H1 (cell line): ENCODE results near the gene ST8SIA4. TPM values are rescaled to one million over a fixed set of nuclear protein-coding genes. Genes with fewer than 3 reads are reported as not detected.

Experiments
- polyA plus RNA-seq, 7 experiments: library from polyadenylated mRNA; depleted of rRNA in 3 of 7; stranded (reverse) in 5 of 7; unstranded in 2 of 7; fragments of >200 nt in 5 of 7; fragments of 200-250 nt in 2 of 7; gene quantifications; 1 replicate in 5 of 7; 2 replicates in 1 of 7; 4 replicates in 1 of 7; pipeline versions ENCODE4 v1.2.1 to v1.2.3, GENCODE V29; 2011 to 2013; ENCODE audit warnings: missing spikeins in 2 of 7, mixed read lengths in 2 of 7
- total RNA-seq: library from RNA; stranded (reverse); fragmentation: NEBNext Ultra II Directional; extraction: Animal tissue kit (Norgen Biotek cat#: 25700); gene quantifications from 2 replicates; pipeline ENCODE4 v1.2.1, GENCODE V29; 2021
- TF ChIP-seq, protein P1 (sequence below): fragments of 300-600 bp; sonication (generic); IDR thresholded peaks from 2 replicates; pipeline ENCODE4 v1.7.1; 2012; ENCODE audit warnings: low read length, moderate library complexity, mild to moderate bottlenecking, inconsistent platforms; ENCODE audit not compliant: insufficient replicate concordance

ST8SIA4 gene
- total and polyA plus RNA-seq, 2 of the 8 experiments (the other 6 are each of a cell fraction or from before 2014, with no cell fraction given) = 0.08 to 0.50 TPM

DNA sequence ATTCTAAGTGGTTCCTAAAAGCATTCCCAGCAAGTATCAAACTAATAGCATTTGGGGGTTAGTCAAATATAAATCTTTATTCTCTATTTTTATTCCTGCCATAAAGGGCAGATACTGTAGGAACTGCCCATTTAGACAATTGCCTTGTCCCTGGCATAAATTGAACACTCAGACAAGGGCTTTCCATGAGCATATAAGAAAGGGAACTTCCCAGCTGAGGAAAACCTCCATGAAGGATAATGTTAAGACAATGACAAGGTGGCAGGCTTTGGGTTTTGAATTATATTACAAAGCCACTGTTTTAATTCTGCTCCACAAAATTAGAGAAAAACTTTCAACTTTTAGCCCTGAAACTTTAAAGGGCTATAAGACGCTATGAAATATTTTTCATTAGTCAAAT is 81.3 kb downstream of the ST8SIA4 start (continued):
- TF ChIP-seq, protein P1, sequence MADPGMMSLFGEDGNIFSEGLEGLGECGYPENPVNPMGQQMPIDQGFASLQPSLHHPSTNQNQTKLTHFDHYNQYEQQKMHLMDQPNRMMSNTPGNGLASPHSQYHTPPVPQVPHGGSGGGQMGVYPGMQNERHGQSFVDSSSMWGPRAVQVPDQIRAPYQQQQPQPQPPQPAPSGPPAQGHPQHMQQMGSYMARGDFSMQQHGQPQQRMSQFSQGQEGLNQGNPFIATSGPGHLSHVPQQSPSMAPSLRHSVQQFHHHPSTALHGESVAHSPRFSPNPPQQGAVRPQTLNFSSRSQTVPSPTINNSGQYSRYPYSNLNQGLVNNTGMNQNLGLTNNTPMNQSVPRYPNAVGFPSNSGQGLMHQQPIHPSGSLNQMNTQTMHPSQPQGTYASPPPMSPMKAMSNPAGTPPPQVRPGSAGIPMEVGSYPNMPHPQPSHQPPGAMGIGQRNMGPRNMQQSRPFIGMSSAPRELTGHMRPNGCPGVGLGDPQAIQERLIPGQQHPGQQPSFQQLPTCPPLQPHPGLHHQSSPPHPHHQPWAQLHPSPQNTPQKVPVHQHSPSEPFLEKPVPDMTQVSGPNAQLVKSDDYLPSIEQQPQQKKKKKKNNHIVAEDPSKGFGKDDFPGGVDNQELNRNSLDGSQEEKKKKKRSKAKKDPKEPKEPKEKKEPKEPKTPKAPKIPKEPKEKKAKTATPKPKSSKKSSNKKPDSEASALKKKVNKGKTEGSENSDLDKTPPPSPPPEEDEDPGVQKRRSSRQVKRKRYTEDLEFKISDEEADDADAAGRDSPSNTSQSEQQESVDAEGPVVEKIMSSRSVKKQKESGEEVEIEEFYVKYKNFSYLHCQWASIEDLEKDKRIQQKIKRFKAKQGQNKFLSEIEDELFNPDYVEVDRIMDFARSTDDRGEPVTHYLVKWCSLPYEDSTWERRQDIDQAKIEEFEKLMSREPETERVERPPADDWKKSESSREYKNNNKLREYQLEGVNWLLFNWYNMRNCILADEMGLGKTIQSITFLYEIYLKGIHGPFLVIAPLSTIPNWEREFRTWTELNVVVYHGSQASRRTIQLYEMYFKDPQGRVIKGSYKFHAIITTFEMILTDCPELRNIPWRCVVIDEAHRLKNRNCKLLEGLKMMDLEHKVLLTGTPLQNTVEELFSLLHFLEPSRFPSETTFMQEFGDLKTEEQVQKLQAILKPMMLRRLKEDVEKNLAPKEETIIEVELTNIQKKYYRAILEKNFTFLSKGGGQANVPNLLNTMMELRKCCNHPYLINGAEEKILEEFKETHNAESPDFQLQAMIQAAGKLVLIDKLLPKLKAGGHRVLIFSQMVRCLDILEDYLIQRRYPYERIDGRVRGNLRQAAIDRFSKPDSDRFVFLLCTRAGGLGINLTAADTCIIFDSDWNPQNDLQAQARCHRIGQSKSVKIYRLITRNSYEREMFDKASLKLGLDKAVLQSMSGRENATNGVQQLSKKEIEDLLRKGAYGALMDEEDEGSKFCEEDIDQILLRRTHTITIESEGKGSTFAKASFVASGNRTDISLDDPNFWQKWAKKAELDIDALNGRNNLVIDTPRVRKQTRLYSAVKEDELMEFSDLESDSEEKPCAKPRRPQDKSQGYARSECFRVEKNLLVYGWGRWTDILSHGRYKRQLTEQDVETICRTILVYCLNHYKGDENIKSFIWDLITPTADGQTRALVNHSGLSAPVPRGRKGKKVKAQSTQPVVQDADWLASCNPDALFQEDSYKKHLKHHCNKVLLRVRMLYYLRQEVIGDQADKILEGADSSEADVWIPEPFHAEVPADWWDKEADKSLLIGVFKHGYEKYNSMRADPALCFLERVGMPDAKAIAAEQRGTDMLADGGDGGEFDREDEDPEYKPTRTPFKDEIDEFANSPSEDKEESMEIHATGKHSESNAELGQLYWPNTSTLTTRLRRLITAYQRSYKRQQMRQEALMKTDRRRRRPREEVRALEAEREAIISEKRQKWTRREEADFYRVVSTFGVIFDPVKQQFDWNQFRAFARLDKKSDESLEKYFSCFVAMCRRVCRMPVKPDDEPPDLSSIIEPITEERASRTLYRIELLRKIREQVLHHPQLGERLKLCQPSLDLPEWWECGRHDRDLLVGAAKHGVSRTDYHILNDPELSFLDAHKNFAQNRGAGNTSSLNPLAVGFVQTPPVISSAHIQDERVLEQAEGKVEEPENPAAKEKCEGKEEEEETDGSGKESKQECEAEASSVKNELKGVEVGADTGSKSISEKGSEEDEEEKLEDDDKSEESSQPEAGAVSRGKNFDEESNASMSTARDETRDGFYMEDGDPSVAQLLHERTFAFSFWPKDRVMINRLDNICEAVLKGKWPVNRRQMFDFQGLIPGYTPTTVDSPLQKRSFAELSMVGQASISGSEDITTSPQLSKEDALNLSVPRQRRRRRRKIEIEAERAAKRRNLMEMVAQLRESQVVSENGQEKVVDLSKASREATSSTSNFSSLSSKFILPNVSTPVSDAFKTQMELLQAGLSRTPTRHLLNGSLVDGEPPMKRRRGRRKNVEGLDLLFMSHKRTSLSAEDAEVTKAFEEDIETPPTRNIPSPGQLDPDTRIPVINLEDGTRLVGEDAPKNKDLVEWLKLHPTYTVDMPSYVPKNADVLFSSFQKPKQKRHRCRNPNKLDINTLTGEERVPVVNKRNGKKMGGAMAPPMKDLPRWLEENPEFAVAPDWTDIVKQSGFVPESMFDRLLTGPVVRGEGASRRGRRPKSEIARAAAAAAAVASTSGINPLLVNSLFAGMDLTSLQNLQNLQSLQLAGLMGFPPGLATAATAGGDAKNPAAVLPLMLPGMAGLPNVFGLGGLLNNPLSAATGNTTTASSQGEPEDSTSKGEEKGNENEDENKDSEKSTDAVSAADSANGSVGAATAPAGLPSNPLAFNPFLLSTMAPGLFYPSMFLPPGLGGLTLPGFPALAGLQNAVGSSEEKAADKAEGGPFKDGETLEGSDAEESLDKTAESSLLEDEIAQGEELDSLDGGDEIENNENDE = no peak
